Upper lobe of right lung (tissue), 1 donor: ENCODE measurements around the gene ZFY. TPM values are rescaled to one million over a fixed set of nuclear protein-coding genes. Genes with fewer than 3 reads are reported as not detected.

ENCODE experiments used
- ATAC-seq: fragments of 200-7000 bp; cut with Tn5 transposase; one replicate; pipeline ENCODE4 v1.9.1; 2020; ENCODE audit warnings: mild to moderate bottlenecking, moderate library complexity
- DNase-seq: peaks from one replicate; pipeline ENCODE4 v3.0.0-alpha.2; 2020
- H3K27ac ChIP-seq: fragments of 200-600 bp; one replicate; pipeline ENCODE4 v1.8.0; 2022
- H3K27me3 ChIP-seq: fragments of 200-600 bp; one replicate; pipeline ENCODE4 v1.8.0; 2022; ENCODE audit warnings: mild to moderate bottlenecking
- H3K36me3 ChIP-seq: fragments of 200-600 bp; one replicate; pipeline ENCODE4 v1.8.0; 2022
- H3K4me1 ChIP-seq: fragments of 200-600 bp; one replicate; pipeline ENCODE4 v1.8.0; 2022
- H3K4me3 ChIP-seq: fragments of 200-600 bp; one replicate; pipeline ENCODE4 v1.8.0; 2022; ENCODE audit warnings: mild to moderate bottlenecking
- H3K9me3 ChIP-seq: fragments of 200-600 bp; one replicate; pipeline ENCODE4 v1.8.0; 2022
- CTCF ChIP-seq: fragments of 200-600 bp; IDR thresholded peaks from one replicate; pipeline ENCODE4 v1.8.0; 2022; ENCODE audit warnings: antibody characterized with exemption
- intact Hi-C: fragments of 100-400 bp; cut with DNase I; formaldehyde crosslinking; loops from one replicate; pipeline ENCODE4 v1.11.0; 2022
- long read RNA-seq: library from polyadenylated mRNA; unstranded; transcript quantifications from one replicate; pipeline ENCODE4 v2.0.0, GENCODE V29; 2021
- total RNA-seq: library from RNA; stranded (reverse); fragmentation: NEBNext Ultra II Directional; extraction: Animal tissue kit (Norgen Biotek cat#: 25700); gene quantifications from one replicate; pipeline ENCODE4 v1.2.1, GENCODE V29; 2021
- donor health status: DM: no; HTN: yes; CAD: no; lungs with severe emphysema.

ZFY gene
- total RNA-seq: 17.1 TPM
- long read RNA-seq, full-length matches to known transcripts: 14 of 25 reads
- long read RNA-seq, partial matches to known transcripts: 2 of 25 reads
- long read RNA-seq, other reads (novel, unspliced or antisense): 9 of 25 reads

- Histone ChIP-seq H3K4me3 (peak within 1 kb of the TSS; percentile 62), H3K4me1 (no peaks in the 10 kb centered on the region), H3K9me3 (no peaks in the 10 kb centered on the region), H3K27ac (peak within 1 kb of the TSS; percentile 98), H3K36me3 (no peaks in the 10 kb centered on the region), H3K27me3 (no peaks in the 10 kb centered on the region)
- peak; percentile 88 for DNase-seq
- intact Hi-C loops: no loop called here
- peak; percentile 84 for ATAC-seq
- TF ChIP-seq CTCF: no peak
These were observed at the start of gene ZFY for GRCh38 chrY:2934861-2935715. Gene ZFY, plus strand, starts transcription at chrY:2935381. Its CDS starts 18,556 bp downstream, at chrY:2953937.

- ATAC-seq (no peak), DNase-seq (no peak)
- no peaks in the 10 kb centered on the region for H3K9me3 ChIP-seq
- TF ChIP-seq CTCF: no peak
- H3K36me3 ChIP-seq: no peaks in the 10 kb centered on the region
- no peak overlapping the region for H3K4me3 ChIP-seq
- no peaks in the 10 kb centered on the region for H3K27me3 ChIP-seq
- intact Hi-C loops: no loop called here
- no peak overlapping the region for H3K27ac ChIP-seq
- H3K4me1 ChIP-seq: no peaks in the 10 kb centered on the region
These were observed 49.3 kb upstream of the ZFY start for GRCh38 chrY:2885880-2886279.

- intact Hi-C loops: no loop called here
- Histone ChIP-seq H3K4me1 (no peaks in the 10 kb centered on the region), H3K27me3 (no peaks in the 10 kb centered on the region), H3K36me3 (no peaks in the 10 kb centered on the region), H3K27ac (no peak overlapping the region), H3K4me3 (no peak overlapping the region), H3K9me3 (no peaks in the 10 kb centered on the region)
- DNase-seq (no peak), ATAC-seq (no peak)
- no peak for TF ChIP-seq CTCF
These were observed 47.8 kb upstream of the ZFY start for GRCh38 chrY:2887386-2887785.

GRCh38 chrY:2887955-2888354, 47.2 kb upstream of the ZFY start:
- no peak overlapping the region for H3K27ac ChIP-seq

GRCh38 chrY:2893471-2893870, 41.7 kb upstream of the ZFY start:
- no peak for TF ChIP-seq CTCF
- H3K27ac ChIP-seq: no peak overlapping the region
- no peak for ATAC-seq
- no peaks in the 10 kb centered on the region for H3K4me1 ChIP-seq
- no peaks in the 10 kb centered on the region for H3K27me3 ChIP-seq
- no peak for DNase-seq
- H3K9me3 ChIP-seq: no peaks in the 10 kb centered on the region
- intact Hi-C loops: no loop called here
- no peaks in the 10 kb centered on the region for H3K36me3 ChIP-seq
- H3K4me3 ChIP-seq: no peak overlapping the region

More at GRCh38 chrY:2887955-2888354, 47.2 kb upstream of the ZFY start:
- H3K27me3 ChIP-seq: no peaks in the 10 kb centered on the region
- no peaks in the 10 kb centered on the region for H3K9me3 ChIP-seq
- H3K4me3 ChIP-seq: no peak overlapping the region
- TF ChIP-seq CTCF: no peak
- H3K36me3 ChIP-seq: no peaks in the 10 kb centered on the region
- DNase-seq: no peak
- H3K4me1 ChIP-seq: no peaks in the 10 kb centered on the region
- ATAC-seq: no peak
- intact Hi-C loops: no loop called here
